ENCODE measurements around the gene SMG6.

DNA sequence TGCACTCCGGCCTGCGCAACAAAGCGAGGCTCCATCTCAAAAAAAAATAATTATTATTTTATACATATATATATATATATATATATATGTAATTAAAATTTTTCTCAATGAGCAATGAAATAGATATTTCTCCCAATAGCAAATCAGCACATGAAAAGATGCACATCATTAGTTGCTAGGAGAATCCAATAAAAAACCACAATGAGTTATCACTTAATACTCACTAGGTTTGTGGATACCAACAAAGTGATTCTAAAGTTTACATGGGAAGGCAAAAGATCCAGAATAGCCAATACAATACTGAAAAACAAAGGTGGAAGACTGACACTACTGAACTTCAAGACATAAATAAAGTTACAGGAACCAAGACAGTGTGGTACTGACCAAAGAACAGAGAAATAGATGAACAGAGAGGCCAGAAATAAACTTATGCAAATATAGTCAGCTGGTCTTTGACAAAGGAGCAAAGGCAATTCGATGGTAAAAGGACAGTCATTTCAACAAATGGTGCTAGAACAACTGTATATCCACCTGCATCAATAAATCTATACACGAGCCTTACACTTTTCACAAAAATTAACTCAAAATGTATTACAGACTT, 13.6 kb downstream of the SMG6 start:
- TF ChIP-seq, protein P1, sequence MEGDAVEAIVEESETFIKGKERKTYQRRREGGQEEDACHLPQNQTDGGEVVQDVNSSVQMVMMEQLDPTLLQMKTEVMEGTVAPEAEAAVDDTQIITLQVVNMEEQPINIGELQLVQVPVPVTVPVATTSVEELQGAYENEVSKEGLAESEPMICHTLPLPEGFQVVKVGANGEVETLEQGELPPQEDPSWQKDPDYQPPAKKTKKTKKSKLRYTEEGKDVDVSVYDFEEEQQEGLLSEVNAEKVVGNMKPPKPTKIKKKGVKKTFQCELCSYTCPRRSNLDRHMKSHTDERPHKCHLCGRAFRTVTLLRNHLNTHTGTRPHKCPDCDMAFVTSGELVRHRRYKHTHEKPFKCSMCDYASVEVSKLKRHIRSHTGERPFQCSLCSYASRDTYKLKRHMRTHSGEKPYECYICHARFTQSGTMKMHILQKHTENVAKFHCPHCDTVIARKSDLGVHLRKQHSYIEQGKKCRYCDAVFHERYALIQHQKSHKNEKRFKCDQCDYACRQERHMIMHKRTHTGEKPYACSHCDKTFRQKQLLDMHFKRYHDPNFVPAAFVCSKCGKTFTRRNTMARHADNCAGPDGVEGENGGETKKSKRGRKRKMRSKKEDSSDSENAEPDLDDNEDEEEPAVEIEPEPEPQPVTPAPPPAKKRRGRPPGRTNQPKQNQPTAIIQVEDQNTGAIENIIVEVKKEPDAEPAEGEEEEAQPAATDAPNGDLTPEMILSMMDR (IDR thresholded peaks at IDR 0.05), result no peak
- TF ChIP-seq ATF2 (CRISPR knock-in tag; IDR thresholded peaks at IDR 0.05; ENCODE audit: borderline replicate concordance, low read depth), result no peak

Measured in WTC11 (cell line).